Body of pancreas (tissue), 4 donors: ENCODE results near the gene CEBPA. TPM values are rescaled to one million over a fixed set of nuclear protein-coding genes. Genes with fewer than 3 reads are reported as not detected.

Source experiments
- ATAC-seq: fragments of 150-250 bp; one replicate; pipeline ENCODE4 v1.9.1; 2016
- DNase-seq, 4 donors: peaks; one replicate each; pipeline ENCODE4 v3.0.0-alpha.2; 2019
- H3K27ac ChIP-seq, 4 donors: fragments of 200-600 bp; sonication (generic); 1 replicate in 3 of 4; 2 replicates in 1 of 4; pipeline versions ENCODE4 v1.5.1 to v1.6.1; 2016 to 2019; ENCODE audit warnings: mild to moderate bottlenecking in 1 of 4, mixed read lengths in 1 of 4, moderate library complexity in 1 of 4
- H3K27me3 ChIP-seq, 2 donors: fragments of 200-600 bp; sonication (generic); one replicate each; pipeline ENCODE4 v1.6.0; 2016; ENCODE audit warnings: mild to moderate bottlenecking in 1 of 2
- H3K36me3 ChIP-seq, 2 donors: fragments of 200-600 bp; sonication (generic); replicated peaks in 1 of 2; 2 replicates each; pipeline ENCODE4 v1.5.1; 2016; ENCODE audit warnings: low read depth in 2 of 2; ENCODE audit not compliant: insufficient read depth in 1 of 2
- H3K4me1 ChIP-seq: fragments of 200-600 bp; sonication (generic); one replicate; pipeline ENCODE4 v1.6.0; 2016
- H3K4me3 ChIP-seq, 2 donors: fragments of 200-600 bp; sonication (generic); 1 replicate in 1 of 2; 2 replicates in 1 of 2; pipeline ENCODE4 v1.5.1; 2016 to 2019
- H3K9me3 ChIP-seq, 3 donors: fragments of 200-600 bp; sonication (generic); 1 replicate in 2 of 3; 2 replicates in 1 of 3; pipeline ENCODE4 v1.5.1; 2016
- POLR2A ChIP-seq, 3 donors: fragments of 450-650 bp; IDR thresholded peaks; one replicate each; pipeline ENCODE4 v1.6.1; 2016; ENCODE audit warnings: antibody characterized with exemption in 3 of 3, mild to moderate bottlenecking in 2 of 3
- WGBS, 2 donors: methylation state at CpG; one replicate each; pipeline ENCODE4 v1.1.5; 2017; 5-methylcytosine and 5-hydroxymethylcytosine counted together
- intact Hi-C: fragments of 100-400 bp; cut with DNase I; formaldehyde crosslinking; loops from one replicate; pipeline ENCODE4 v1.15.1; 2023
- total RNA-seq, 2 donors: library from RNA; depleted of rRNA; stranded (reverse); fragments of >200 nt; gene quantifications; one replicate each; pipeline ENCODE4 v1.1.0, GENCODE V29; 2016
- TF ChIP-seq, protein P1 (sequence below), 7 experiments: fragments of 450-650 bp in 4 of 7; fragments of 200-600 bp in 3 of 7; sonication (generic) in 3 of 7; IDR thresholded peaks; one replicate each; pipeline ENCODE4 v1.5.1; 2016 to 2019; ENCODE audit warnings: antibody characterized with exemption in 7 of 7

Gene CEBPA
- total RNA-seq, 2 donors from 2014 or later = 12.5 to 73.2 TPM

DNA sequence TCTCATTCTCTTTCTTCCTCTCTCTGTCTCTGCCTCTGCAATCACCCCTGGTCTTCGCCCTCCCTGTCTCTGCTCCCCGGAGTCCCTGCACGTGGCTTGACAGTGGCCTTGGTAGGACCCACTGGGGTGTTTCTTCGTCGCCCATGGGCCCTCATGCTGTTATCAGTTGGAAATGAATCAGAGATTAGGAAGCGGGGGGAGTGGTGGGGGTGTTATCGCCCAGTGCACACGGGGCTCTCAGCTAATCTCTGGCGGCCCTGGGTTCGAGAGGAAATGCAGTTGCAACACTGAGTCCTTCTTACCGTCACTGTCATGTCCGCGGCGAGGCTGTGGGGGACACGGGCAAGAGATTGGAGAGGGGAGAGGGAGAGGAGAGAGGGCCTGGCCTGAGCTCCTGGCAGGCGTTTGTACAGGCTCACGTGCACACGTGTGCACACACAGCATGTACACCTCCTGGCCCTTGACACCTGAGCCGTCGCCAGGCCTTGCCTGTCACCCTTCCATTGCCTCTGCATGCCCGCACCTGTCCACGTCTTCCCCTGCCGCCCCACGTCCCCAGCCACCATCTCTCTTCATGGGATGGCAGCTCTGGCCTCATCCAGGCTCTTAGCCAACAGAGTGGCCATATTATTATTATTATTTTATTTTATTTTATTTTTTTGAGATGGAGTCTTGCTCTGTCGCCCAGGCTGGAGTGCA is 38.9 kb downstream of the CEBPA start:
- intact Hi-C loops = no loop called here
- H3K9me3 ChIP-seq = no peaks in the 10 kb centered on the region
- TF ChIP-seq, protein P1, sequence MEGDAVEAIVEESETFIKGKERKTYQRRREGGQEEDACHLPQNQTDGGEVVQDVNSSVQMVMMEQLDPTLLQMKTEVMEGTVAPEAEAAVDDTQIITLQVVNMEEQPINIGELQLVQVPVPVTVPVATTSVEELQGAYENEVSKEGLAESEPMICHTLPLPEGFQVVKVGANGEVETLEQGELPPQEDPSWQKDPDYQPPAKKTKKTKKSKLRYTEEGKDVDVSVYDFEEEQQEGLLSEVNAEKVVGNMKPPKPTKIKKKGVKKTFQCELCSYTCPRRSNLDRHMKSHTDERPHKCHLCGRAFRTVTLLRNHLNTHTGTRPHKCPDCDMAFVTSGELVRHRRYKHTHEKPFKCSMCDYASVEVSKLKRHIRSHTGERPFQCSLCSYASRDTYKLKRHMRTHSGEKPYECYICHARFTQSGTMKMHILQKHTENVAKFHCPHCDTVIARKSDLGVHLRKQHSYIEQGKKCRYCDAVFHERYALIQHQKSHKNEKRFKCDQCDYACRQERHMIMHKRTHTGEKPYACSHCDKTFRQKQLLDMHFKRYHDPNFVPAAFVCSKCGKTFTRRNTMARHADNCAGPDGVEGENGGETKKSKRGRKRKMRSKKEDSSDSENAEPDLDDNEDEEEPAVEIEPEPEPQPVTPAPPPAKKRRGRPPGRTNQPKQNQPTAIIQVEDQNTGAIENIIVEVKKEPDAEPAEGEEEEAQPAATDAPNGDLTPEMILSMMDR (IDR thresholded peaks at IDR 0.05) = no peak
- TF ChIP-seq POLR2A (IDR thresholded peaks at IDR 0.05) = no peak
- ATAC-seq = no peak
- H3K4me1 ChIP-seq = no peaks in the 10 kb centered on the region
- no peaks in the 10 kb centered on the region for H3K36me3 ChIP-seq
- 70 to 71% methylated on average over 25 of the region's 25 CpGs for WGBS, 2 donors
- H3K4me3 ChIP-seq = no peak overlapping the region
- DNase-seq = no peak
- no peaks in the 10 kb centered on the region for H3K27me3 ChIP-seq
- H3K27ac ChIP-seq = no peak overlapping the region

DNA sequence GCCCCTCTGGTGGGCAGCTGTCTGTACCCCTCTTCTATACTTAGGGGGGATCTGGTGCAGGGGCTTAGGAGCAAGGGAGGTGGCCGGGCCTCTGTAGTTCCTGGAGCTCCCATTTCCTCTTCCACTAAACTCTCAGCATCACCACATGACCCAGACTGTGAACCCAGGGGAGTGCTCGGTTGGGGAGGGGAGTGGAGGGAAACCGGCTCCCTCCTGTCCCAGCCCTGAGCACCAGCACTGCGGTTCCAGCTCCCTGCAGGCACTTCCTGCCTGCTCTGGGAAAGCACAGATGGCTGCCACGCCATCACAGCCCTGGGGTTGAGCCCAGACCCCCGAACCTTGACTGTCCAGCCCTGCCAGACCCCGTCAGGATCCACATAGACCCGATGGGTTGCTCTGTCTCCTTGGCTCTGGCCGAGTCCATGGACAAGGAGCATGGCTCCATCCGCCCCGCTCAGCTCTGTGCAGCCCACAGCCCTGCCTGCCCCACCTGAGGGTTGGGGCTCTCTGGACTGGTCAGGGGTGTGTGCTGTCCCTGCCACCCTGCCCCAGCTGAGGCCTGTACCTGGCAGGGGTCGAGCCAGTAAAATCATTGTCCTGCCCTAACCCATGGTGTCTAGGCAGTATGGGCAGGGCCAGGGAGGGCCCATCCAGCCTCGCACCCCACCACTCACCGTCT is 40.7 kb downstream of the CEBPA start:
- ATAC-seq (no peak), DNase-seq (no peak)
- no peaks in the 10 kb centered on the region for H3K36me3 ChIP-seq
- intact Hi-C loops = no loop called here
- TF ChIP-seq, protein P1 (IDR thresholded peaks at IDR 0.05) = no peak
- TF ChIP-seq POLR2A (IDR thresholded peaks at IDR 0.05) = no peak
- 71 to 76% methylated on average over 9 to 13 of the region's 14 CpGs for WGBS, 2 donors
- H3K4me3 ChIP-seq = no peak overlapping the region
- no peaks in the 10 kb centered on the region for H3K9me3 ChIP-seq
- no peaks in the 10 kb centered on the region for H3K27me3 ChIP-seq
- H3K27ac ChIP-seq = peak overlapping the region in 1 of 4 donors; percentile 32
- no peaks in the 10 kb centered on the region for H3K4me1 ChIP-seq

DNA sequence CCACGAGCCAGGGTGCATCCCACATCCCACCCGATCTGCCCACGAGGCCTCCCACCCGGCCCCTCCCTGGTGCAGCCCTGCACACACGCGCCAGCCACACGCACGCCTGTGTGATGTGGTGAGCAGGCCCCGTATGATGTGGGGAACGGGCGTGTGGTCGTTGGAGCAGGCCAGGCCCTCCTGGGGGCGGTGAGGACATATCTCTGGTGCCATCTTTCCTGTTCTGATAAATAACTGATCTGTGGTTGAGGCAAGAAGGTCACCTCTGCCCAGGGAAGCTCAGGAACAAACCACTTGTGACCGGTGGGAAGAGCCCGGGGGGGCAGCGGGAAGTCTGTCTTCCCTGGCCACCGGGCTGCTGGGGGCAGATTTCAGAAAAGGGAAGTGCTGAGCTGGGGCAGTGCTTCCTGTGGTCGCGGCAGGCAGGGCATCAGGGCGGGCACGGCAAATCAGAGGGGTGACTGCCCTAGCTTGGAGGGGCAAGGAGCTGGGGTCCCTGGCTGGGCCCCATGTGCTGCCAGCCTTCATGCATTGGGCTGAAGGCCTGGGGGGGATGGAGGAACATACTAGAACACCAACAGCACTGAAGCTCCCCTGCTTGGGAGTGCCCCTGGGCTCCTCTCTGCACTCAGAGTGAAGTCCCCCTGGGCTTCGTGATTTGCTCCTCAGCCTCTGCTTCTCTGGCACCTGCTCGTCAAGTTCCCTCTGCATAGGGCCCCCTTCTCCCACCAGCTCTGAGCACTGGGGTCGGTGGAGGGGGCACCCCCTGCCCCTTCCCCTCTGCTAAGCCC is 41.5 kb downstream of the CEBPA start:
- Histone ChIP-seq H3K9me3 (no peaks in the 10 kb centered on the region), H3K4me3 (no peak overlapping the region), H3K27me3 (no peaks in the 10 kb centered on the region), H3K36me3 (no peaks in the 10 kb centered on the region), H3K4me1 (no peaks in the 10 kb centered on the region), H3K27ac (peak overlapping the region in 1 of 4 donors; percentile 32)
- intact Hi-C loops = no loop called here
- ATAC-seq = no peak
- 55 to 73% methylated on average over 23 to 24 of the region's 24 CpGs for WGBS, 2 donors
- TF ChIP-seq, protein P1 (IDR thresholded peaks at IDR 0.05) = no peak
- TF ChIP-seq POLR2A (IDR thresholded peaks at IDR 0.05) = no peak
- DNase-seq = peak in 1 of 4 donors; percentile 50

DNA sequence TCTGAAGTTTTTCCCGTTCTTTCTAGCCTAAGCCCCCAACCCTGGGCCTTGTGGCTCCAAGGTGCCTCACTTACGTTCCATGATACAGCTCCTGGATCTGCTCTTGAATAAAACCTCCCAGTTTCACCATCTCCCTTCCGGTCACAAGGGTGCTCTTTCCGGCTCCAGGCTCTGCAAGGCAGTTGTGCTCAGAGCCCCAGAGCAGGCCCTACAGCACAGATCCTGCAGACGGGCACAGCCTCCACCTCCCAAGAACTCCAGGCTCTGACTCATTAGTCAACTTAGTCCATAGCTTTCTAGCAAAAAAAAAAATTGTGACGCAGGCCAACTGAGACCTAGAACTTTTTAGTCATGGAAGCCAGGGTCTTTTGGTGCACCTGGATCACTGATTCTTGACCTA is 42.8 kb downstream of the CEBPA start:
- no peaks in the 10 kb centered on the region for H3K27me3 ChIP-seq
- no peak overlapping the region for H3K27ac ChIP-seq
- H3K4me3 ChIP-seq = no peak overlapping the region
- TF ChIP-seq POLR2A (IDR thresholded peaks at IDR 0.05) = no peak
- TF ChIP-seq, protein P1 (IDR thresholded peaks at IDR 0.05) = no peak
- no peaks in the 10 kb centered on the region for H3K9me3 ChIP-seq
- DNase-seq (peak in 1 of 4 donors; percentile 50), ATAC-seq (no peak)
- H3K36me3 ChIP-seq = no peaks in the 10 kb centered on the region
- WGBS, 2 donors = 70 to 74% methylated on average over 6 of the region's 6 CpGs
- no peaks in the 10 kb centered on the region for H3K4me1 ChIP-seq
- intact Hi-C loops = no loop called here
